Hematopoietic multipotent progenitor cell (in vitro differentiated cells): Measurements from ENCODE around the gene ABI2. TPM values are rescaled to one million over a fixed set of nuclear protein-coding genes. Genes with fewer than 3 reads are reported as not detected.
"Not testable (repeated sequence)": the region's sequence is repeated elsewhere in the genome, so short reads cannot be mapped to it uniquely, and the experiment has no call there.

Experiments
- DNase-seq, 3 donors: peaks; one replicate each; pipeline ENCODE4 v3.0.0-alpha.2; 2011 to 2015; ENCODE audit warnings: low read depth in 2 of 3, low spot score in 2 of 3
- total RNA-seq: library from RNA; depleted of rRNA; stranded (reverse); fragments of >200 nt; gene quantifications from one replicate; pipeline ENCODE4 v1.2.3, GENCODE V29; 2012

Gene ABI2
- total RNA-seq, 1 donor = 43.4 TPM

- no peak for DNase-seq
Observed at GRCh38 chr2:203412546-203413331, 84.5 kb downstream of the ABI2 start.

GRCh38 chr2:203413796-203414195 lies 85.6 kb downstream of the ABI2 start:
- no peak for DNase-seq

DNA sequence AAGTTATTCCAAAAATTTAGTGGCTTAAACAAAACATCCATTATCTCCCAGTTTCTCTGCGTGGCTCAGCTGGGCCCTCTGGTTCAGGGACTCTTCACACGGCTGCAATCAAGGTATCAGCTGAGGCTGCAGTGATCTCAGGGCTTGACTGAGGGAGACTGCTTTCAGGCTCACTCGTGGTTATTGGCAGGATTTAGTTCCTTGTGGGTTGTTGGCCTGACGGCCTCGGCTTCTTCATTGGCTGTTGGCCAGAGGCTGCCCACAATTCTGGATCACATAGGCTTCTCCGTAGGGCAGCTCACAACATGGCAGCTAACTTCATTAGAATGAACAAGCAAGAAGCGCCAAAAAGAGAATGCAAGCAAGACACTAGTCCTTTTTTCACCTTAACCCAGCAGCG lies 90.1 kb downstream of the ABI2 start:
- DNase-seq = no peak

GRCh38 chr2:203427061-203427460 lies 98.9 kb downstream of the ABI2 start:
- no peak for DNase-seq

DNA sequence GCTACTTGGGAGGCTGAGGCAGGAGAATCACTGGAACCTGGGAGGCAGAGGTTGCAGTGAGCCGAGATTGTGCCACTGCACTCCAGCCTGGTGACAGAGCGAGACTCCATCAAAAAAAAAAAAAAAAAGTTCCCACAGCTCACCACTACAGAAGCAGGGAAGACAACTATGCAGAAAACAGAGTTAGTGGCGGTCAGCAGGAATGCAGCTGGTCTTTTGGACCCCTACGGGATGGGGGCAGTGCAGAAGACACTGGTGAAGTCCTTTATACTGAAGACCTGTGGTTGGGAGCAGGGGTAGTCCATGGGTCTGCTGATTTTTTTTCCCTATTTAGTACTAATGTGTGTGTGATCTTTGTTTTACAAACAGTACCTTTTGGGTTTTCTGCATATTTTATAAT lies 101.4 kb downstream of the ABI2 start:
- not testable (repeated sequence) for DNase-seq

GRCh38 chr2:203431391-203432185 lies 103.4 kb downstream of the ABI2 start:
- no peak for DNase-seq

- no peak for DNase-seq
Observed at GRCh38 chr2:203432811-203433210, 104.6 kb downstream of the ABI2 start.

DNA sequence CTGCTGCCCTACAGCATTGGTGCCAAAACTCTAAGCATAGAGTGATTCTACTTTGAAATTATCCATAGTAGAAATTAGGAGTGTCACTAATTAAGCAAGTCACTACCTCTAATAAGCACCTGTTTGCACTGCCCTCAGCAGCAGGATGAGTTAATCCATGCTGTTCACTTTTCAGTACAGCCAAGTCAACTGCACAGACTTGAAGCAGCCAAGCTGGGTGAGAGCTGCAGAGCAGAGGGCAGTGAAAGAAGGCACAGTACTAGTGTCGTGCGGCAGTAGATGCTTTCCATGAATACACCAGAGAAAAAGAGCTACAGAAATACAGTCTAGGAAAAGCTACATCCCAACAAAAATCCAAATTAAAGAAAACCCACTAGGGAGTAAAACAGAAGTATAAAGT lies 108.3 kb downstream of the ABI2 start:
- no peak for DNase-seq

DNA sequence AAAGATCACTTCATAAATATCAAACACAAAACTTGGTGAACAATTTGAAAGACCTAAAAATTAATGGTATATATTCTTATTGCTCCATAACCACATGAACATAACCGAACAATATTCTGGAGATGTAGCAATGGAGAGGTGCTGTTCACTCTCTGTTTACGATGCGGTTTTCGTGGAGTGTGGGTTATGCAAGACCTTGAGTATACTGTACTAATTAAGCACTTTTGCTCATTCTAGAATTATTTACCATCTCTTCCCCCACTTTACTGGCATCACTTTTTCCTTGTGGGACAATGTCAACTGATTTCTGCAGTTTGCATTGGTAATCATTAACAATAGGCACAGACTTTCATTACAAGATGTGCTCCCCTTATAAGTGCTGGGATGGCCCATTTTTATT lies 109.3 kb downstream of the ABI2 start:
- no peak for DNase-seq

DNA sequence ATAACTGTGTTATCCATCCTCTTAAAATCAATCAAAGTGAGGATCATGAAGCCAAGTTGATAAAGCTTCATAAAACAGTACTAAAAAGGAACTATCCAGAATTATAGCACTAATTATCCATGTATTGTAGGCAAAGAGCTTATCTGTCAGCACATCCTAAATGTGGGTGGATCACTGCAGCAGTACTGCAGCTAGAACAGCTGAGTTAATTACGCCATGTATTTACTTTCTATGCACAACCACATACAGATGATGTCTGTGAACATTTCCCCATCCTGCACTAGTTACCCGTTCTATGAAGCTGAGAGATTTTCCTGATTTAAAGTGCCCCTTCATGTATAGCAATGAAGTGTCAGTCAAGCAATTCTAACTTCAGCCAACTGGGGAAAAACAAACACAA lies 110.3 kb downstream of the ABI2 start:
- no peak for DNase-seq

GRCh38 chr2:203440671-203441070 lies 112.5 kb downstream of the ABI2 start:
- no peak for DNase-seq

GRCh38 chr2:203441463-203441862 lies 113.3 kb downstream of the ABI2 start:
- no peak for DNase-seq

DNA sequence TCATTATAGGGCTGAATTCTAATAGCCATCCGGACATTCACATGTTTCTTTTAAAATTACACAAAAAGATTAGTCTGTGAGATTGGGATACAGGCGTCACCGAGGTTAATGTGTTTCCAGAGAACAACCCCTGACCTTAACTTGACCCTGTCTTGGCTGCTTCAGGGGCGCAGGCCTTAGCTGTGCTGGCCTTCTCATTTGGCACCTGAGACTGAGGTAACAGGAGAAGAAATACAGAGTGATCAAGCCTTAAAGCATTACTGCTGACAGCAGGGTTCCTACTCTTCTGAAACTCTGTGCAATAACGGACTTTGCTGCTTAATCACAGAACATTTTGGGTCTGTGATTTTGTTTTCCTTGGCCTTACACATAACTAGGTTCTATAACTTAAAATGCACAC lies 114.3 kb downstream of the ABI2 start:
- DNase-seq = no peak

GRCh38 chr2:203444738-203445137 lies 116.5 kb downstream of the ABI2 start:
- no peak for DNase-seq

DNA sequence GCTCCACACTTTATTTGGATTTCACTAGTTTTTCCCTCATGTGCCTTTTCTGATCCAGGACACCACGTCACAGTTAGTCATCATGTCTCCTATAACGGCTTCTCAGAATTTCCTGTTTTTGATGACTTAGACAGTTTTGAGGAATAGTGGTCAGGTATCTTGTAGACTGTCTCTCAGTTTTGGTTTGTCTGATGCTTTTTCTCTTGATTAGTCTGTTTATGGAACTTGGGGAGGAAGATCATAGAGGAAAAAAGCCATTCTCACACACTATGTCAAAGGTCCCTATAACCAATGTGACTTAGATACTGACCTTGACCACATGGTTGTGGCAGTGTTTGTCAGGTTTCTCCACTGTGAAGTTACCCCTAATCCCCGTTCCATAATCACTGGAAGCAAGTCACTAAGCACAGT lies 117.9 kb downstream of the ABI2 start:
- DNase-seq = peak in 2 of 3 donors; percentile 28 to 34

- DNase-seq = no peak
Observed at GRCh38 chr2:203446780-203447179, 118.6 kb downstream of the ABI2 start.

GRCh38 chr2:203450561-203450960 lies 122.4 kb downstream of the ABI2 start:
- DNase-seq = no peak

DNA sequence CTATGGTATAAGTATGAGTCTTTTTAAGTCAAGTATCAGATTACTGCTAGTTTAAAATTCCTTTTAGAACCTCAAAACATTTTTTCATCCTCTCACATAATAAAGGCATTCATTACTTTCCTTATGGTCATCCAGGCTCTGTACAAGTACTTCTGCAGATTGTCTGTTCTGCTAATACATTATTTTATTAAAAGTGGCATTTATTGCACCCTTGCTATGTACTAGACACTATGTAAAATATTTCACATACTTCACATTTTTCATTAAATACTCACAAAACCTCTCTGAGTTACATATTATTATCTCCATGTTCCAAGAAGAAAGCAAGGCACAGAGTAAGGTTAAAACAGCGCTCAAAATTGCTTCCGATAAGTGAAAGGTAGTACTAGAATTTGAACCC lies 122.8 kb downstream of the ABI2 start:
- DNase-seq = no peak

GRCh38 chr2:203451689-203452088 lies 123.5 kb downstream of the ABI2 start:
- no peak for DNase-seq

DNA sequence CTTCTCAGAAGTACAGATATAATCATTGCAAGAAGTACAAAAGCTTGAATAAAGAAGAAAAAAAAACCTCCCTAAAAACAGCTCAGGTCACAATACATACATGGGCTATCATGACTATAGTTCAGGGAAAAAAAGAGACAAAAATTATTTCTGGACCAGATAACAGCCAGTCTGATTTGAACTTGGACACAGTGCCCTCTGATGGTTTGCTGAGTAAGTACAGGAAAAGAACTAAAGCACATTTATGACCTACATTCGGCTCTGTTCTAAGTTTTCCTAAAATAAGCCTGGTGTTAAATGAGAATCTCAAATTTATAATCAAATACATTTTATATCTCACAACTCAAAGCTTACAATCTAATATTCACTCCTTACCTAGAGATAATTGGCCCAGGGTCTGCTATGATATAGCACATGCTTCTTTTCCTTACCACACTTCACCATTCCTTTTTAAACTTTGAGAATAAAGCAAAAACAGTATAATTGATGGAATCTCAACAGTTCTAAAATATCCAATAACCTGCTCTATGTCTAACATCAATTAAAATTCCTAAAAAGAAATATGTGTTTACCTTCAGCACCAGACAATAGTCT lies 125.8 kb downstream of the ABI2 start:
- peak; percentile 4 to 60 (median 44) for DNase-seq

DNA sequence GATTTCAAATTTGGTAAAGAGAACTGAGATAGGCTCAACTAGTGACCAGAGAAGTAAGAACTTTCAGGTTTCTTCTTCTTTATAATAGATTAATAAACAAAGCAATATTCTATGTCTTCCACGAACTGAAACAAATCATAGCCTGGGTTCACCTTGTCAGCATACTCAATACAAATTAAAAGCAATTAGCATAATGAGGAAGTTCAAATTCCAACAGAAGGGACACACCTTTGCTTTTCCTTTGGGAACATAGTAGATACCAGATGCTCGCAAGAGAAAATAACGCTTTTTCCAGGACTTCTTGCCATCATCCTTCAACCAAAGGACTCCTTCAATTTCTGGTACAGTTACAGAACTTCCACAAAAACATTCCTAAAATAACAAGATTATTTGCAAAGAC lies 127.0 kb downstream of the ABI2 start:
- no peak for DNase-seq

DNA sequence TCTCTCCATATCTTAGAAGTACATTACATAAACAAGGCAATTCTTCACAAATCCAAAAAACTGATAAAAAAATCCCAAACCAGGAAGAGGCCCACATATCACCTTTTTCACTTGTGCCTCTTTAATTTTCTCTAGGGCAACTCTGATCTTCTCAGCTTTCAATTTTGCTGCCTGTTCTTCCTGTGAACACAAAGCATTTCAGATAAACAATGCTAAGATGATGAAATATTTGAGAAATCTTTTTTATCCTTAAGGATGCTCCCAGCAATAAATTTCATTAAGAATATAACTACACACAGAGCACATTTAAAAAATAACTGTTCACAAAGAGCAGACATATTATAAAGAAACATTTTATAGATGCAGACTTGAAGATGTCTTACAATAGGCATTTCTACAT lies 133.6 kb downstream of the ABI2 start:
- DNase-seq = no peak
